HG03520 (cell line): ENCODE data around the gene HSPA9.
"Not testable (repeated sequence)": the region's sequence is repeated elsewhere in the genome, so short reads cannot be mapped to it uniquely, and the experiment has no call there.

Experiments used
- ATAC-seq: cut with Tn5 transposase; IDR thresholded peaks from one replicate; pipeline ENCODE4 v1.9.1; 2021; ENCODE audit warnings: mild to moderate bottlenecking, moderate library complexity; ENCODE audit not compliant: unreplicated experiment

Gene HSPA9

GRCh38 chr5:138536215-138536614 is 39.0 kb downstream of the HSPA9 start:
- ATAC-seq, result no peak

- no peak for ATAC-seq
Observed at GRCh38 chr5:138533973-138534941, 40.9 kb downstream of the HSPA9 start.

- no peak for ATAC-seq
Observed at GRCh38 chr5:138529812-138530211, 45.4 kb downstream of the HSPA9 start.

GRCh38 chr5:138528744-138529469 is 46.3 kb downstream of the HSPA9 start:
- no peak for ATAC-seq

GRCh38 chr5:138528208-138528607 is 47.0 kb downstream of the HSPA9 start:
- ATAC-seq, result no peak

GRCh38 chr5:138527170-138527569 is 48.0 kb downstream of the HSPA9 start:
- no peak for ATAC-seq

- no peak for ATAC-seq
Observed at GRCh38 chr5:138523406-138523805, 51.8 kb downstream of the HSPA9 start.

- no peak for ATAC-seq
Observed at GRCh38 chr5:138520971-138521370, 54.2 kb downstream of the HSPA9 start.

GRCh38 chr5:138517437-138517836 is 57.8 kb downstream of the HSPA9 start:
- no peak for ATAC-seq

GRCh38 chr5:138515556-138516245 is 59.5 kb downstream of the HSPA9 start:
- no peak for ATAC-seq

GRCh38 chr5:138514021-138514420 is 61.2 kb downstream of the HSPA9 start:
- no peak for ATAC-seq

- ATAC-seq, result no peak
Observed at GRCh38 chr5:138508958-138509357, 66.2 kb downstream of the HSPA9 start.

GRCh38 chr5:138507485-138507884 is 67.7 kb downstream of the HSPA9 start:
- ATAC-seq, result not testable (repeated sequence)

GRCh38 chr5:138506370-138507306 is 68.6 kb downstream of the HSPA9 start:
- no peak for ATAC-seq

GRCh38 chr5:138504799-138505198 is 70.4 kb downstream of the HSPA9 start:
- ATAC-seq, result no peak
